A549 (cell line): ENCODE results near the gene PID1. TPM values are rescaled to one million over a fixed set of nuclear protein-coding genes. Genes with fewer than 3 reads are reported as not detected.

ENCODE experiments used
- ATAC-seq, 2 experiments: fragments of 200-7000 bp in 1 of 2; fragments of >200 bp in 1 of 2; cut with Nextera tagmentation in 1 of 2; cut with Tn5 transposase in 1 of 2; 3 replicates each; pipeline versions ENCODE4 v1.8.0 to v1.9.1; 2018 to 2020; ENCODE audit warnings: mild to moderate bottlenecking in 1 of 2, moderate library complexity in 1 of 2
- CTCF ChIA-PET: fragments of 300-600 bp; sonication (Branson Sonifier 250); formaldehyde crosslinking; extraction: SDS; loops from one replicate; lab custom pipeline; 2021; ENCODE audit warnings: antibody characterized with exemption, inconsistent platforms; lab: Yijun Ruan, JAX
- POLR2A ChIA-PET: fragments of 350-600 bp; formaldehyde crosslinking; extraction: SDS; loops from one replicate; lab custom pipeline; 2021; ENCODE audit warnings: antibody characterized with exemption, inconsistent platforms; lab: Yijun Ruan, JAX
- DNase-seq, 2 experiments: peaks; one replicate each; pipeline versions ENCODE4 v3.0.0 to v3.0.0-alpha.2; 2011 to 2016; ENCODE audit warnings: low read depth in 1 of 2, low spot score in 1 of 2
- FAIRE-seq: peaks from 2 replicates; lab custom pipeline; 2011; peaks lifted over from hg19 to GRCh38; lab: Jason Lieb, UNC
- H3K27ac ChIP-seq, 2 experiments: fragments of >200 bp; sonication (Bioruptor Twin); formaldehyde crosslinking; 3 replicates each; pipeline ENCODE4 v1.5.1; 2016 to 2017
- H3K4me1 ChIP-seq: fragments of >200 bp; sonication (Bioruptor Twin); formaldehyde crosslinking; 3 replicates; pipeline ENCODE4 v1.6.1; 2016
- H3K4me2 ChIP-seq: fragments of >200 bp; sonication (Bioruptor Twin); formaldehyde crosslinking; 3 replicates; pipeline ENCODE4 v1.6.1; 2016
- H3K4me3 ChIP-seq: fragments of >200 bp; sonication (Bioruptor Twin); formaldehyde crosslinking; 3 replicates; pipeline ENCODE4 v1.5.1; 2016
- H3K9me3 ChIP-seq: fragments of >200 bp; sonication (Bioruptor Twin); formaldehyde crosslinking; 3 replicates; pipeline ENCODE4 v1.6.1; 2016
- BHLHE40 ChIP-seq: IDR thresholded peaks from 2 replicates; pipeline ENCODE4 v1.6.1; 2012; ENCODE audit warnings: low read depth, low read length, inconsistent platforms
- CBX2 ChIP-seq: fragments of 200-600 bp; sonication (generic); IDR thresholded peaks from 2 replicates; pipeline ENCODE4 v1.6.1; 2016; ENCODE audit warnings: low read depth, mild to moderate bottlenecking, borderline replicate concordance
- CBX8 ChIP-seq: fragments of 200-600 bp; sonication (generic); IDR thresholded peaks from 2 replicates; pipeline ENCODE4 v1.6.1; 2016
- CEBPB ChIP-seq, 2 experiments: fragments of >200 bp in 1 of 2; sonication (Bioruptor Twin) in 1 of 2; formaldehyde crosslinking in 1 of 2; IDR thresholded peaks; 2 replicates each; pipeline ENCODE4 v1.6.1; 2012 to 2016
- CTCF ChIP-seq: fragments of >200 bp; sonication (Bioruptor Twin); formaldehyde crosslinking; IDR thresholded peaks from 3 replicates; pipeline ENCODE4 v1.5.1; 2016
- ELK1 ChIP-seq: fragments of 150-350 bp; IDR thresholded peaks from 2 replicates; pipeline ENCODE4 v1.6.1; 2014; ENCODE audit warnings: low read depth, mild to moderate bottlenecking, low read length
- GATA3 ChIP-seq: IDR thresholded peaks from 2 replicates; pipeline ENCODE4 v1.6.1; 2012; ENCODE audit warnings: borderline replicate concordance
- HDAC2 ChIP-seq: fragments of 200-600 bp; sonication (generic); IDR thresholded peaks from 2 replicates; pipeline ENCODE4 v1.6.1; 2016
- HEYL ChIP-seq: fragments of 250-450 bp; sonication (Bioruptor Pico); IDR thresholded peaks from 2 replicates; pipeline ENCODE4 v1.8.0; 2021; ENCODE audit warnings: mild to moderate bottlenecking, moderate library complexity
- HMGXB4 ChIP-seq: fragments of 250-450 bp; sonication (Bioruptor Pico); IDR thresholded peaks from 2 replicates; pipeline ENCODE4 v1.5.0; 2021; ENCODE audit warnings: mild to moderate bottlenecking, moderate library complexity, borderline replicate concordance
- HOXB13 ChIP-seq: fragments of 250-450 bp; sonication (Bioruptor Pico); IDR thresholded peaks from 2 replicates; pipeline ENCODE4 v1.5.0; 2020; ENCODE audit warnings: low read depth, mild to moderate bottlenecking, moderate library complexity
- JUN ChIP-seq, 2 experiments: fragments of >200 bp; sonication (Bioruptor Twin); formaldehyde crosslinking; IDR thresholded peaks; 2 replicates in 1 of 2; 3 replicates in 1 of 2; pipeline ENCODE4 v1.6.1; 2016 to 2017
- KDM1A ChIP-seq: fragments of 200-600 bp; sonication (generic); IDR thresholded peaks from 2 replicates; pipeline ENCODE4 v1.6.1; 2016; ENCODE audit warnings: low read depth, mild to moderate bottlenecking
- KDM5A ChIP-seq: fragments of 200-600 bp; sonication (generic); IDR thresholded peaks from 2 replicates; pipeline ENCODE4 v1.6.1; 2016; ENCODE audit warnings: antibody characterized with exemption, mild to moderate bottlenecking
- MAZ ChIP-seq: fragments of 150-350 bp; IDR thresholded peaks from 2 replicates; pipeline ENCODE4 v1.6.1; 2014; ENCODE audit warnings: antibody characterized with exemption, low read depth, low read length, borderline replicate concordance
- POLR2AphosphoS2 ChIP-seq: conservative IDR thresholded peaks from 2 replicates; pipeline ENCODE4 v1.6.1; 2012; ENCODE audit warnings: low read length, improper control_type of control experiment, inconsistent platforms
- RARB ChIP-seq: fragments of 250-450 bp; sonication (Bioruptor Pico); IDR thresholded peaks from 2 replicates; pipeline ENCODE4 v1.8.0; 2021; ENCODE audit warnings: mild to moderate bottlenecking, moderate library complexity
- RCOR1 ChIP-seq: fragments of 150-350 bp; IDR thresholded peaks from 2 replicates; pipeline ENCODE4 v1.6.1; 2014; ENCODE audit warnings: antibody characterized with exemption, low read length, low read depth
- RFX5 ChIP-seq: fragments of 450-650 bp; IDR thresholded peaks from 2 replicates; pipeline ENCODE4 v1.7.1; 2014; ENCODE audit warnings: antibody characterized with exemption, mild to moderate bottlenecking, moderate library complexity
- RNF2 ChIP-seq: fragments of 200-600 bp; sonication (generic); IDR thresholded peaks from 2 replicates; pipeline ENCODE4 v1.6.1; 2016; ENCODE audit warnings: low read depth, mild to moderate bottlenecking, antibody characterized with exemption, moderate library complexity, borderline replicate concordance
- WGBS: methylation state at CpG from one replicate; pipeline ENCODE4 v1.1.6; 2017; ENCODE audit errors: missing lambda C conversion rate; 5-methylcytosine and 5-hydroxymethylcytosine counted together
- polyA plus RNA-seq, 4 experiments: library from polyadenylated mRNA; depleted of rRNA in 3 of 4; stranded (reverse); fragments of >200 nt; fragmentation: RNase III in 1 of 4; extraction: RNeasy Plus Mini Kit Qiagen cat#74134 plus additional on column Dnase treatment in 1 of 4; gene quantifications; 2 replicates in 3 of 4; 3 replicates in 1 of 4; pipeline ENCODE4 v1.2.3, GENCODE V29; 2011 to 2017

PID1 gene
- polyA plus RNA-seq, 2 of the 4 experiments (the other 2 are of a cell fraction), result 0.75 to 2.7 TPM

GRCh38 chr2:229175497-229175863 lies 95.6 kb downstream of the PID1 start:
- TF ChIP-seq RCOR1, result no peak
- TF ChIP-seq CBX8, result no peak
- no peak for TF ChIP-seq JUN (IDR thresholded peaks at IDR 0.05)
- TF ChIP-seq BHLHE40, result no peak
- no peak for TF ChIP-seq CTCF
- TF ChIP-seq KDM5A, result no peak
- no peak for TF ChIP-seq ELK1
- no peak for TF ChIP-seq RARB (CRISPR knock-in tag)
- TF ChIP-seq HEYL (CRISPR knock-in tag), result no peak
- no peak for TF ChIP-seq HOXB13 (CRISPR knock-in tag)
- POLR2A ChIA-PET, result no interaction called here
- Histone ChIP-seq H3K4me1 (no peaks in the 10 kb centered on the region), H3K27ac (no peak overlapping the region), H3K4me2 (no peak overlapping the region), H3K9me3 (0 out of 3 replicates have a peak, but pooled peaks cover 5% of the 10 kb centered on the region), H3K4me3 (no peak overlapping the region)
- 41% methylated on average over 1 of the region's 1 CpG for WGBS
- FAIRE-seq (no peak), DNase-seq (no peak), ATAC-seq (no peak)
- CTCF ChIA-PET, result no interaction called here

GRCh38 chr2:229174794-229175496 lies 96.1 kb downstream of the PID1 start:
- CTCF ChIA-PET, result no interaction called here
- ATAC-seq (no peak), DNase-seq (no peak)
- H3K4me2 ChIP-seq, result no peak overlapping the region
- H3K4me3 ChIP-seq, result no peak overlapping the region
- H3K4me1 ChIP-seq, result no peaks in the 10 kb centered on the region
- no peak overlapping the region for H3K27ac ChIP-seq
- 2% methylated on average over 4 of the region's 4 CpGs for WGBS
- H3K9me3 ChIP-seq, result 0 out of 3 replicates have a peak, but pooled peaks cover 5% of the 10 kb centered on the region
- TF ChIP-seq HOXB13 (CRISPR knock-in tag), result no peak
- TF ChIP-seq BHLHE40, result no peak
- no peak for TF ChIP-seq CEBPB (IDR thresholded peaks at IDR 0.05)
- TF ChIP-seq, all 56 proteins: peak for 0
- FAIRE-seq, result no peak
- POLR2A ChIA-PET, result no interaction called here

- no peak for ATAC-seq
- Histone ChIP-seq H3K4me3 (no peak overlapping the region), H3K27ac (no peak overlapping the region), H3K9me3 (0 out of 3 replicates have a peak, but pooled peaks cover 5% of the 10 kb centered on the region)
- TF ChIP-seq CBX8 (no peak), HMGXB4 (CRISPR knock-in tag) (no peak), HDAC2 (no peak), MAZ (no peak), POLR2AphosphoS2 (no peak), CBX2 (no peak), RFX5 (no peak), KDM1A (no peak), GATA3 (no peak), CEBPB (IDR thresholded peaks at IDR 0.05) (no peak), ELK1 (no peak), RNF2 (no peak)
- TF ChIP-seq, all 56 proteins: peak for 0
- POLR2A ChIA-PET, result no interaction called here
- no peak overlapping the region for H3K4me2 ChIP-seq
- WGBS, result 14% methylated on average over 3 of the region's 3 CpGs
- CTCF ChIA-PET, result no interaction called here
- no peak for FAIRE-seq
- DNase-seq, result no peak
- H3K4me1 ChIP-seq, result no peaks in the 10 kb centered on the region
Measured at GRCh38 chr2:229173825-229174359, 97.2 kb downstream of the PID1 start.
